NCI-H2029 (cell line): ENCODE results near the gene ZNF546.

Source experiments
- DNase-seq: peaks from one replicate; lab custom pipeline; 2025; lab: John Stamatoyannopoulos, UW

Gene ZNF546

GRCh38 chr19:40055832-40056504, 59.1 kb downstream of the ZNF546 start, which contains the start of gene ZNF780B:
Gene ZNF780B, minus strand, starts transcription at chr19:40056231. Its CDS starts 5,899 bp downstream, at chr19:40050332.
- peak; percentile 26 for DNase-seq

GRCh38 chr19:40056505-40056904, 59.6 kb downstream of the ZNF546 start:
- DNase-seq = no peak

- DNase-seq = no peak
Measured at GRCh38 chr19:40057166-40057565, 60.3 kb downstream of the ZNF546 start.

GRCh38 chr19:40059624-40060023, 62.8 kb downstream of the ZNF546 start:
- DNase-seq = no peak

GRCh38 chr19:40070058-40070457, 73.2 kb downstream of the ZNF546 start:
- DNase-seq = no peak
